Breast epithelium (tissue), 4 donors: ENCODE measurements around the gene MUC5AC. TPM values are rescaled to one million over a fixed set of nuclear protein-coding genes. Genes with fewer than 3 reads are reported as not detected.

ENCODE experiments used
- DNase-seq, 2 donors: peaks; one replicate each; pipeline ENCODE4 v3.0.0-alpha.2; 2019; ENCODE audit warnings: low spot score in 2 of 2
- H3K27ac ChIP-seq, 2 donors: fragments of 200-600 bp; sonication (generic) in 1 of 2; one replicate each; pipeline ENCODE4 v1.5.1; 2016 to 2019; ENCODE audit warnings: mild to moderate bottlenecking in 1 of 2
- H3K27me3 ChIP-seq, 2 donors: fragments of 200-600 bp; sonication (generic) in 1 of 2; one replicate each; pipeline versions ENCODE4 v1.5.1 to v1.6.0; 2017 to 2019; ENCODE audit warnings: control low read depth in 1 of 2, mild to moderate bottlenecking in 1 of 2
- H3K36me3 ChIP-seq: fragments of 200-600 bp; one replicate; pipeline ENCODE4 v1.5.1; 2019
- H3K4me1 ChIP-seq, 2 donors: fragments of 200-600 bp; sonication (generic); one replicate each; pipeline ENCODE4 v1.5.1; 2016 to 2019; ENCODE audit warnings: control low read depth in 1 of 2
- H3K4me3 ChIP-seq, 3 donors: fragments of 200-600 bp; sonication (generic); 1 replicate in 2 of 3; 2 replicates in 1 of 3; pipeline ENCODE4 v1.5.1; 2016 to 2019; ENCODE audit warnings: mild to moderate bottlenecking in 3 of 3, moderate library complexity in 2 of 3
- H3K9me3 ChIP-seq, 2 donors: fragments of 200-600 bp; sonication (generic) in 1 of 2; one replicate each; pipeline ENCODE4 v1.5.1; 2016 to 2019; ENCODE audit warnings: control low read depth in 1 of 2
- CTCF ChIP-seq, 3 donors: fragments of 450-650 bp; IDR thresholded peaks; one replicate each; pipeline ENCODE4 v1.5.1; 2016 to 2017; ENCODE audit warnings: antibody characterized with exemption in 3 of 3, mild to moderate bottlenecking in 3 of 3, moderate library complexity in 3 of 3
- POLR2A ChIP-seq: fragments of 450-650 bp; IDR thresholded peaks from one replicate; pipeline ENCODE4 v1.6.1; 2016; ENCODE audit warnings: antibody characterized with exemption, mild to moderate bottlenecking, moderate library complexity
- POLR2AphosphoS5 ChIP-seq, 3 donors: sonication (generic); formaldehyde crosslinking; IDR thresholded peaks; one replicate each; pipeline ENCODE4 v1.6.1; 2017; ENCODE audit warnings: antibody characterized with exemption in 3 of 3
- intact Hi-C: fragments of 100-400 bp; cut with DNase I; formaldehyde crosslinking; loops from one replicate; pipeline ENCODE4 v1.15.1; 2023; ENCODE audit warnings: low total_unique reads
- total RNA-seq, 3 donors: library from RNA; depleted of rRNA; stranded (reverse); fragments of >200 nt; gene quantifications; one replicate each; pipeline ENCODE4 v1.1.0, GENCODE V29; 2016

MUC5AC gene
- total RNA-seq, 3 donors from 2014 or later, result not detected

DNA sequence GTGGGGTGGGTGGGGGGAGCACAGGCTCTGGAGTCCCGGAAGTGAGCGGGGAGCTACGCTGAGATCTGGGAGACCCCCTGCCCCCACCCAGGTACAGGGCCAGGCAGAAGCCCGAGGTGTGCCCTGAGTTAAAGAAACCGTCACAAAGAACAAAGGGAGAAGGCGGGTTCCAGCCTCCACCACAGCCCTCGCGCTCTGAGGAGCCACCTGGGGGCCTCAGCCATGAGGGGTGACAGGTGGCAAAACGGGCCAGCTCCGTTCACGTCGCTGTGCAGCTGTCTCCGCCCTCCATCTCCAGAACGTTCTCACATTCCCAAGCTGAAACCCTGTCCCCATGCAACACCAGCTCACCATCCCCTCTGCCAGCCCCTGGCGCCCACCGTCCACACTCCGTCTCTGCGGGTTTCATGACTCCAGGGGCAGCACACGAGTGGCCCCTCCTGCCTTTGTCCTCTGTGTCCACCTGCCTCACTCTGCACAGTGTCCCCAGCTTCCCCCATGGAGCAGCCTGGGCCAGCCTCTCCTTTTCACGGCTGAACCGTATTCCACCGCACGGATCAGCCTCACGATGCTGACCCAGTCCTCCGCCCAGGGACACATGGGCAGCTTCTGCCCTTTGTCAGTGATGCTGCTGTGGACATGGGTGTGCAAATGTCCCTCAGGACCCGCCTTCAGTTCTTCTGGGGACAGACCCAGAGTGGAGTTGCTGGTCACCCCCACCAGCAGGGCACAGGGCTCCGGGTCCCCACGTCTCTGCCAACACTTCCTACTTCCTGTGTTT, 63.4 kb downstream of the MUC5AC start:
- no peak for TF ChIP-seq CTCF (IDR thresholded peaks at IDR 0.05)
- no peak overlapping the region for H3K4me3 ChIP-seq
- DNase-seq, result no peak
- H3K27me3 ChIP-seq, result peaks cover 4 to 61% of the 10 kb centered on the region in 2 donors
- H3K9me3 ChIP-seq, result no peaks in the 10 kb centered on the region
- H3K27ac ChIP-seq, result no peak overlapping the region
- no peaks in the 10 kb centered on the region for H3K36me3 ChIP-seq
- intact Hi-C loops, result no loop called here
- peaks cover 0 to 4% of the 10 kb centered on the region in 2 donors for H3K4me1 ChIP-seq

GRCh38 chr11:1221848-1222311, 64.1 kb downstream of the MUC5AC start:
- H3K27me3 ChIP-seq, result peaks cover 4 to 67% of the 10 kb centered on the region in 2 donors
- H3K9me3 ChIP-seq, result no peaks in the 10 kb centered on the region
- TF ChIP-seq POLR2AphosphoS5 (IDR thresholded peaks at IDR 0.05), result no peak
- no peak for TF ChIP-seq POLR2A
- TF ChIP-seq CTCF (IDR thresholded peaks at IDR 0.05), result no peak
- no peak for DNase-seq
- intact Hi-C loops, result no loop called here
- peaks cover 0 to 4% of the 10 kb centered on the region in 2 donors for H3K4me1 ChIP-seq
- H3K27ac ChIP-seq, result no peak overlapping the region
- H3K36me3 ChIP-seq, result no peaks in the 10 kb centered on the region
- H3K4me3 ChIP-seq, result no peak overlapping the region

DNA sequence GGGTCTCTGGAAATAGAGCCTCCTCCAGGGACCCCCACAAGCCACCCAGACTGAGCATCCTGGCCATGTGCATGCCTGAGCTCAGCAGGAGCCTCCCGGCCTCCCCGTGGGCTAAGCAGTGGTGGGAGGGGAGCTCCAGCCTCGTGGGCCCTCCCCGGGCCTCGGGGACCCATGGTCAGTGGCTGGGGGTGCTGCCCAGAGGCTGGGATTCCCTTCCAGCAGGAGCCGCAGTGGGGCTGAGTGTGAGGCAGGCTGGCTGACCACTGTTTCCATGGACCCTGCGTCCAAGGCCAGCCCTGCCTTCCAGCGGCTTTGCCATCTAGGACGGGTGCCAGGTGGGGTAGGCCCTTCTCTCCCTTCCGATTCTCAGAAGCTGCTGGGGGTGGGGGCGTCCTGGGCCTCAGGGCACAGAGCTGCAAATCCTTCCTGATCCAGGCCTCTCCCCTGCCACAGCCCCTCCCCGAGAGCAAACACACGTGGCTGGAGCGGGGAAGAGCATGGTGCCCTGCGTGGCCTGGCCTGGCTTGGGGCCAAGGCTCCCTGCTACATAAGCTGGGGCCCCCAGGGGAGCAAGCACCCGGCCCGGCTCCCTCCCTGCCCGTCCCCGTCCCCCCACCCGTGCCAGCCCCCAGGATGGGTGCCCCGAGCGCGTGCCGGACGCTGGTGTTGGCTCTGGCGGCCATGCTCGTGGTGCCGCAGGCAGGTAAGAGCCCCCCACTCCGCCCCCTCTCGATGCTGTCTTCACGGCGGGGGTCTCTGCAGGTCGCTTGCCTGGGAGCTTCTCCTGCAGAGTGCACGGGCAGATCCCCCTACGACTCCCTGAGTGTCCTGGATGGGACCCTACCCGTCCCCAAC, 65.0 kb downstream of the MUC5AC start, which contains the start of gene MUC5B:
TSS of gene MUC5B (plus strand) at position 576 of the 855 bp plus-strand sequence. CDS start at position 634, 58 bp downstream.
- peaks cover 0 to 4% of the 10 kb centered on the region in 2 donors for H3K4me1 ChIP-seq
- intact Hi-C loops, result no loop called here
- peaks cover 4 to 74% of the 10 kb centered on the region in 2 donors for H3K27me3 ChIP-seq
- no peak within 1 kb of the TSS for H3K27ac ChIP-seq
- no peak for TF ChIP-seq POLR2A
- TF ChIP-seq CTCF (IDR thresholded peaks at IDR 0.05), result no peak
- TF ChIP-seq POLR2AphosphoS5 (IDR thresholded peaks at IDR 0.05), result no peak
- H3K4me3 ChIP-seq, result no peak within 1 kb of the TSS
- no peaks in the 10 kb centered on the region for H3K9me3 ChIP-seq
- H3K36me3 ChIP-seq, result no peaks in the 10 kb centered on the region
- DNase-seq, result peak in 1 of 2 donors; percentile 51

DNA sequence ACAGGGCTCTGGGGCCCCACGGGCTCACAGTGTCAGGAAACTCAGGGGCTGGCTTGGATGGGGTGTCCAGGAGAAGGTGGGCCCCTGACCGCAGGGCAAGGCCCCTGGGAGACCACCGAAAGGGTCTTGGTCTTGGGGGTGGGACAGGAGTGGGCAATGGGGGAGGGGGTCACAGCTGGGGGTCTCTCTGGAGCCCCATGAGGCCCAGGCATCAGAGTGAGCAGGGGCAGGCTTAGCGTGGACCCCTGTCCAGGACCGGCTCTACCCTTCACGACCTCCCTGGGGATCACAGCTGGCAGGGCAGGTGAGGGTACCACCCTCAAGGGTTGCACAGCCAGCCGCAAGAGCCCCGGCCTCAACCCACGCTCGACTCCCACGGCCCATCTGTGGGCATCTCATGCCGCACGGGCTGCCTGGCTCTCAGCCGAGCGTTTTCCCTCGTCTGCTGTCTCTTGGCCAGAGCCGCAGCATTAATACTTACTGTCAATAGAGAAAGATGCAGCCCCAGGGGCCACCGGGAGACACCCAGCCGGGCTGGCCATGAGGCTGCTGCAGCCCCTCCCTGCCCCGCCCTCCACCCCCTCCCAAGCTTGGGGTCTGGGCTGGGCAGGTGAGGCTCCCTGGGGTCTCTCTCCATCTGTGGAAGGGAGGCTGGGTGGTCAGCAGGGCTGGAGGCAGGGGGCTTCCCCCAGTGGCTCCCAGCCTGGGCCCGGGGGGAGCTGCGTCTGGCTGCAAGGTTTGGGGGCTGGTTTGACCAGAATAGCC, 65.8 kb downstream of the MUC5AC start:
- DNase-seq, result peak in 1 of 2 donors; percentile 52
- Histone ChIP-seq H3K4me1 (peaks cover 0 to 4% of the 10 kb centered on the region in 2 donors), H3K9me3 (no peaks in the 10 kb centered on the region), H3K36me3 (no peaks in the 10 kb centered on the region), H3K27me3 (peaks cover 4 to 76% of the 10 kb centered on the region in 2 donors), H3K27ac (no peak overlapping the region), H3K4me3 (no peak overlapping the region)
- intact Hi-C loops, result no loop called here
- TF ChIP-seq POLR2A (no peak), POLR2AphosphoS5 (IDR thresholded peaks at IDR 0.05) (no peak), CTCF (IDR thresholded peaks at IDR 0.05) (no peak)
